ENCODE results near the gene RBPJ. TPM values are rescaled to one million over a fixed set of nuclear protein-coding genes. Genes with fewer than 3 reads are reported as not detected.
"Not testable (repeated sequence)": the region's sequence is repeated elsewhere in the genome, so short reads cannot be mapped to it uniquely, and the experiment has no call there.

RBPJ gene
- total RNA-seq, 2 experiments from 2014 or later, result 150 to 151 TPM

GRCh38 chr4:26308568-26308967, 12.2 kb upstream of the RBPJ start:
- CTCF ChIA-PET, result interaction anchor here (1.8 kb wide), 1 partner anchor 22 kb away, joined by 6 read pairs; no protein-coding TSS in a partner anchor
- peak; percentile 59 for ATAC-seq

DNA sequence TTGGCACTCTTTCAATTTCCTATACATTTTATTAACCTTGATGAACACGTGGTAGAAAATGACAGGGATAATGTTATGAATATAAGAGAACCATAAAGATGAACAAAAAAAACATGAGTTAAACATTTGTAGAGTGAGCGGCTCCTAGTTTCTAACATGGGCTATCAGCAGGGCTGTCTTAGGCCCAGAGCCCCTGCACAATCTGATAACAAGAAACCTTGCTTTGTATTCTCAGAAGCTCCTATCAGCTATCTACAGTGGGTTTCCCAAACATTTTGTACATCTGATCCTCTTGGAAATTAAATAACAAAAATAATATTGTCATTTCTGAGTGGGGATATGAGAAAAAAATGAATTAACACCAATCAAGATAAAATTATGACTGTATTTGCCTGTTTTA, 10.6 kb upstream of the RBPJ start:
- CTCF ChIA-PET, result interaction anchor here (1.8 kb wide), 1 partner anchor 20 kb away, joined by 6 read pairs; no protein-coding TSS in a partner anchor
- no peak for ATAC-seq
- no peak for DNase-seq
- Mint-ChIP-seq H3K27me3 (no peaks in the 10 kb centered on the region), H3K4me1 (ENCODE audit: low read depth) (peaks cover 30% of the 10 kb centered on the region), H3K4me3 (no peak overlapping the region), H3K27ac (no peak overlapping the region), H3K36me3 (ENCODE audit: low read depth) (peaks cover 13% of the 10 kb centered on the region), H3K9me3 (peaks cover 12% of the 10 kb centered on the region)
- POLR2A ChIA-PET, result no interaction called here
- TF ChIP-seq, protein P1, sequence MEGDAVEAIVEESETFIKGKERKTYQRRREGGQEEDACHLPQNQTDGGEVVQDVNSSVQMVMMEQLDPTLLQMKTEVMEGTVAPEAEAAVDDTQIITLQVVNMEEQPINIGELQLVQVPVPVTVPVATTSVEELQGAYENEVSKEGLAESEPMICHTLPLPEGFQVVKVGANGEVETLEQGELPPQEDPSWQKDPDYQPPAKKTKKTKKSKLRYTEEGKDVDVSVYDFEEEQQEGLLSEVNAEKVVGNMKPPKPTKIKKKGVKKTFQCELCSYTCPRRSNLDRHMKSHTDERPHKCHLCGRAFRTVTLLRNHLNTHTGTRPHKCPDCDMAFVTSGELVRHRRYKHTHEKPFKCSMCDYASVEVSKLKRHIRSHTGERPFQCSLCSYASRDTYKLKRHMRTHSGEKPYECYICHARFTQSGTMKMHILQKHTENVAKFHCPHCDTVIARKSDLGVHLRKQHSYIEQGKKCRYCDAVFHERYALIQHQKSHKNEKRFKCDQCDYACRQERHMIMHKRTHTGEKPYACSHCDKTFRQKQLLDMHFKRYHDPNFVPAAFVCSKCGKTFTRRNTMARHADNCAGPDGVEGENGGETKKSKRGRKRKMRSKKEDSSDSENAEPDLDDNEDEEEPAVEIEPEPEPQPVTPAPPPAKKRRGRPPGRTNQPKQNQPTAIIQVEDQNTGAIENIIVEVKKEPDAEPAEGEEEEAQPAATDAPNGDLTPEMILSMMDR (IDR thresholded peaks at IDR 0.05), result no peak
- intact Hi-C loops (cut with micrococcal nuclease), result no loop called here

More at GRCh38 chr4:26308568-26308967, 12.2 kb upstream of the RBPJ start:
- H3K4me1 Mint-ChIP-seq (ENCODE audit: low read depth), result peaks cover 42% of the 10 kb centered on the region
- no peak overlapping the region for H3K27ac Mint-ChIP-seq
- intact Hi-C loops (cut with micrococcal nuclease), result no loop called here
- DNase-seq, result peak; percentile 37
- H3K9me3 Mint-ChIP-seq, result peaks cover 3% of the 10 kb centered on the region
- TF ChIP-seq, protein P1 (IDR thresholded peaks at IDR 0.05), result no peak
- H3K27me3 Mint-ChIP-seq, result no peaks in the 10 kb centered on the region
- peaks cover 5% of the 10 kb centered on the region for H3K36me3 Mint-ChIP-seq (ENCODE audit: low read depth)
- H3K4me3 Mint-ChIP-seq, result no peak overlapping the region
- POLR2A ChIA-PET, result no interaction called here

DNA sequence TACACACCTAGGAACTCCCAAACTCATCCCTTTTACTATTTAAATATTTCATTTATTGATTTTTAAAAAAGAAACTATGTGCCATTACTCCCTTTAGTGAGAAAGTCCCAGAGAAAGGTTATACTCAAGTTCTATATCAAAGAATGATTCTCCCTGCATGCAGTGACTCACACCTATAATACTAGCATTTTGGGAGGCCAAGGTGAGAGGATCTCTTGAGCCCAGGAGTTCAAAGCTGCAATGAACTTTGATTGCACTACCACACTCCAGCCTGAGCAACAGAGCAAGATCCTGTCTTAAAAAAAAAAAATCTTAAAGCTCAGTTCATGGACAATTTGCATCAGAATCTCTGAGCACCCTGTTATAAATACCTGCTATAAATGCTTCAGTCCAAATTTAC, 9.2 kb upstream of the RBPJ start:
- intact Hi-C loops (cut with micrococcal nuclease), result no loop called here
- peaks cover 19% of the 10 kb centered on the region for H3K9me3 Mint-ChIP-seq
- TF ChIP-seq, protein P1 (IDR thresholded peaks at IDR 0.05), result no peak
- ATAC-seq (peak; percentile 47), DNase-seq (peak; percentile 32)
- no peaks in the 10 kb centered on the region for H3K27me3 Mint-ChIP-seq
- no peak overlapping the region for H3K4me3 Mint-ChIP-seq
- H3K4me1 Mint-ChIP-seq (ENCODE audit: low read depth), result peaks cover 28% of the 10 kb centered on the region
- H3K36me3 Mint-ChIP-seq (ENCODE audit: low read depth), result peaks cover 15% of the 10 kb centered on the region
- H3K27ac Mint-ChIP-seq, result peak overlapping the region; percentile 90
- ChIA-PET POLR2A (interaction anchor here (0.6 to 1.1 kb wide), 3 partner anchors 33 to 170 kb away, joined by 3 read pairs; no protein-coding TSS in a partner anchor), CTCF (no interaction called here)

DNA sequence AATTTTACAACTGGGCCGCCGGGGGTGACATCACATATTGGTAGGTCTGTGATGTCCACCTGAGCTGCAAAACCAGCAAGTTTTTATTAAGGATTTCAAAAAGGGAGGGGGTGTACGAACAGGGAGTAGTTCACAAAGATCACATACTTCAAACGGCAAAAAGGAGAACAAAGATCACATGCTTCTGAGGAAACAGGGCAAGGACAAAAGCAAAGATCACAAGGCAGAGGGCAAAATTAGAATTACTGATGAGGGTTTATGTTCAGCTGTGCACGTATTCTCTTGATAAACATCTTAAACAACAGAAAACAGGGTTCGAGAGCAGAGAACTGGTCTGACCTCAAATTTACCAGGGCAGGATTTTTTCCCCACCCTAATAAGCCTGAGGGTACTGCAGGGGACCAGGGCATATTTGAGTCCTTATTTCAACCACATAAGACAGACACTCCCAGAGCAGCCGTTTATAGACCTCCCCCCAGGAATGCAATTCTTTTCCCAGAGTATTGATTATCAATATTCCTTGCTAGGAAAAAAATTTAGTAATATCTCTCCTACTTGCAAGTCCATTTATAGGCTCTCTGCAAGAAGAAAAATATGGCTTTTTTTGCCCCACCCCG, 5.4 kb upstream of the RBPJ start:
- H3K27ac Mint-ChIP-seq; intact Hi-C loops (cut with micrococcal nuclease); CTCF ChIA-PET; H3K27me3 Mint-ChIP-seq; ATAC-seq; H3K4me3 Mint-ChIP-seq; DNase-seq; POLR2A ChIA-PET: not testable (repeated sequence)
- peaks cover 28% of the 10 kb centered on the region for H3K4me1 Mint-ChIP-seq (ENCODE audit: low read depth)
- H3K9me3 Mint-ChIP-seq, result peaks cover 34% of the 10 kb centered on the region
- H3K36me3 Mint-ChIP-seq (ENCODE audit: low read depth), result peaks cover 28% of the 10 kb centered on the region

DNA sequence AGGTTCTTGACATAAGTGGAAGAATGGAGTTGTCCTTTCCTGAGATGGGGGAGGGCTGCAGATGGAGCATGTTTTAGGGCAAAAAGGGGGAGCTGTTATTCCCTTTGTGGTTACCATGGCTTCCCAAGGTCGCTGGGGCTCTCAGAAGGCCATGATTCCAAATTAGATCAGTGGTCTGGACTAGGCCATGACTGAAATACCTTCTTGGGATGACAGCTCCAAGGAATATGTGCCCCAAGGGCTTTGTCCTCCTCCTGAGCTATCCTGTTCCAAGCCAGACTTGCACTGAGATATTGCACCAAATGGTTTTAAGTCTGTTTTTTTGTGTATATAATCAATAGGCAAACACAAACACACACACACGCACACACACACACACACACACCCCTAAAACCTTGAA, 3.0 kb upstream of the RBPJ start:
- ATAC-seq (no peak), DNase-seq (no peak)
- H3K27me3 Mint-ChIP-seq, result no peaks in the 10 kb centered on the region
- H3K4me1 Mint-ChIP-seq (ENCODE audit: low read depth), result peaks cover 21% of the 10 kb centered on the region
- H3K27ac Mint-ChIP-seq, result peak overlapping the region; percentile 100
- TF ChIP-seq, protein P1 (IDR thresholded peaks at IDR 0.05), result no peak
- H3K4me3 Mint-ChIP-seq, result no peak overlapping the region
- CTCF ChIA-PET, result no interaction called here
- peaks cover 31% of the 10 kb centered on the region for H3K9me3 Mint-ChIP-seq
- POLR2A ChIA-PET, result interaction anchor here (0.9 to 1.3 kb wide), 3 partner anchors 120 to 231 kb away, joined by 3 to 4 read pairs (median 3); no protein-coding TSS in a partner anchor
- peaks cover 32% of the 10 kb centered on the region for H3K36me3 Mint-ChIP-seq (ENCODE audit: low read depth)
- intact Hi-C loops (cut with micrococcal nuclease), result loop anchor here (2.0 kb wide), 1 partner anchor 121 kb away; no protein-coding TSS in a partner anchor
